OCI-LY7 (cell line): ENCODE results near the gene HIGD2B.
"Not testable (repeated sequence)": the region's sequence is repeated elsewhere in the genome, so short reads cannot be mapped to it uniquely, and the experiment has no call there.

Experiments used
- EZH2phosphoT487 ChIP-seq: fragments of 200-600 bp; sonication (generic); IDR thresholded peaks from 2 replicates; pipeline ENCODE4 v1.6.1; 2018; ENCODE audit warnings: low read depth, borderline replicate concordance, mild to moderate bottlenecking, mixed run types, antibody characterized with exemption, low read length, moderate library complexity, mixed read lengths
- TF ChIP-seq, protein P1 (sequence below): fragments of 200-600 bp; sonication (generic); conservative IDR thresholded peaks from 2 replicates; pipeline ENCODE4 v1.5.1; 2014; ENCODE audit warnings: mild to moderate bottlenecking, antibody characterized with exemption, low read length, moderate library complexity, mixed read lengths

DNA sequence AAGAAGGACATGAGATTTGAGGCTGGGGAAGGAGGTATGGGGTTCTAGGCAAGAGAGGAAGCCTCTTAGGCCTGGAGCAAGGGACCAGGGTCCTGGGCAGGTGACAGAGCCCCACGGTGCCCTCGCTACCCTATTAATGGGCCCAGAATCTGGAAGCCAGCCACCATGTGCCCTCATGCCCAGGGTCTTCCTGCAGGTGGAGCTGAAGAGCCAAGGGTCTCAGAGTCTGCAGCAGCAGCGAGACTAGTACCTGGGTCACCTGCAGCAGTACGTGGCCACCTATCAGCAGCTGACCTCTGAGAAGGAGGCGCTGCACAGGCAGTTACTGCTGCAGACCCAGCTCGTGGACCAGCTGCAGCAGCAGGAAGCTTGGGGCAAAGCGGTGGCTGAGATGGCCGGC lies 22.1 kb downstream of the HIGD2B start:
- TF ChIP-seq, protein P1, sequence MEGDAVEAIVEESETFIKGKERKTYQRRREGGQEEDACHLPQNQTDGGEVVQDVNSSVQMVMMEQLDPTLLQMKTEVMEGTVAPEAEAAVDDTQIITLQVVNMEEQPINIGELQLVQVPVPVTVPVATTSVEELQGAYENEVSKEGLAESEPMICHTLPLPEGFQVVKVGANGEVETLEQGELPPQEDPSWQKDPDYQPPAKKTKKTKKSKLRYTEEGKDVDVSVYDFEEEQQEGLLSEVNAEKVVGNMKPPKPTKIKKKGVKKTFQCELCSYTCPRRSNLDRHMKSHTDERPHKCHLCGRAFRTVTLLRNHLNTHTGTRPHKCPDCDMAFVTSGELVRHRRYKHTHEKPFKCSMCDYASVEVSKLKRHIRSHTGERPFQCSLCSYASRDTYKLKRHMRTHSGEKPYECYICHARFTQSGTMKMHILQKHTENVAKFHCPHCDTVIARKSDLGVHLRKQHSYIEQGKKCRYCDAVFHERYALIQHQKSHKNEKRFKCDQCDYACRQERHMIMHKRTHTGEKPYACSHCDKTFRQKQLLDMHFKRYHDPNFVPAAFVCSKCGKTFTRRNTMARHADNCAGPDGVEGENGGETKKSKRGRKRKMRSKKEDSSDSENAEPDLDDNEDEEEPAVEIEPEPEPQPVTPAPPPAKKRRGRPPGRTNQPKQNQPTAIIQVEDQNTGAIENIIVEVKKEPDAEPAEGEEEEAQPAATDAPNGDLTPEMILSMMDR, result 0 out of 2 replicates have a peak, but pooled peaks have one; percentile 20
- TF ChIP-seq EZH2phosphoT487, result not testable (repeated sequence)
